A673 (cell line): Measurements from ENCODE around the gene DYTN.

Experiments
- EZH2 ChIP-seq: fragments of 200-600 bp; sonication (generic); IDR thresholded peaks from 2 replicates; pipeline ENCODE4 v1.6.1; 2017; ENCODE audit warnings: borderline replicate concordance, low read depth, mild to moderate bottlenecking, mixed read lengths, antibody characterized with exemption, low read length; ENCODE audit not compliant: poor library complexity, severe bottlenecking
- TF ChIP-seq, protein P1 (sequence below): fragments of 300-800, 200-600 bp; sonication (generic); conservative IDR thresholded peaks from 2 replicates; pipeline ENCODE4 v1.5.1; 2017; ENCODE audit warnings: low read depth, mild to moderate bottlenecking, antibody characterized with exemption, low read length, moderate library complexity, mixed read lengths

DNA sequence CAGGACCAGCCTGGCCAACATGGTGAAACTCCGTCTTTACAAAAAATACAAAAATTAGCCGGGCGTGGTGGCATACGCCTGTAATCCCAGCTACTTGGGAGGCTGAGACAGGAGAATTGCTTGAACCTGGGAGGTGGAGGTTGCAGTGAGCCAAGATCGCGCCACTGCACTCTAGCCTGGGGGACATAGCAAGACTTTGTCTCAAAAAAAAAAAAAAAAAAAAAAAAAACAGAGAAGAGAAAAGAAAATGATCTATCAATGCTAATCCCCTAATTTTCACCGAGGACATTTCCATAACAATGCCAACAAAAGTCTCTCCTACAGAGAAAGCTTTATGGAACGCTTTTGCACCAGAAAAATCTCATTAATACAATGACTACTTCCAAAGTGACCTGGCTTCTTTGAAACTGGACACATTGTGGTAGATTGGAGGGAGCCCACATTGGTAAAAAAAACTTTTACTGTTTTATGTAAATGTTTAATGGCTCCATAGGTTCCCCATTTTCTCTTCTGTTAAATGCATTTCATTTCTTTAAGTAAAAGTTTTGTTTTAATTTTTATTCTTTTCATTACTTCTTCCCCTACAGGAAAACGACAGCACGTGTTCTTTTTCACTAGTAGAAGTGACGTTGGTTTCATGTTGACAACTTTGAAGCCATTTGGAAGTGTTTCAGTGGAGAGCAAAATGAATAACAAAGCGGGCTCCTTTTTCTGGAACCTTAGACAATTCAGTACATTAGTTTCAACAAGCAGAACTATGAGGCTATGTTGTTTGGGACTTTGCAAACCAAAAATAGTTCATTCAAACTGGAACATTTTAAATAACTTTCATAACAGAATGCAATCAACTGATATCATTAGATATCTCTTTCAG, 48.1 kb upstream of the DYTN start:
- TF ChIP-seq, protein P1, sequence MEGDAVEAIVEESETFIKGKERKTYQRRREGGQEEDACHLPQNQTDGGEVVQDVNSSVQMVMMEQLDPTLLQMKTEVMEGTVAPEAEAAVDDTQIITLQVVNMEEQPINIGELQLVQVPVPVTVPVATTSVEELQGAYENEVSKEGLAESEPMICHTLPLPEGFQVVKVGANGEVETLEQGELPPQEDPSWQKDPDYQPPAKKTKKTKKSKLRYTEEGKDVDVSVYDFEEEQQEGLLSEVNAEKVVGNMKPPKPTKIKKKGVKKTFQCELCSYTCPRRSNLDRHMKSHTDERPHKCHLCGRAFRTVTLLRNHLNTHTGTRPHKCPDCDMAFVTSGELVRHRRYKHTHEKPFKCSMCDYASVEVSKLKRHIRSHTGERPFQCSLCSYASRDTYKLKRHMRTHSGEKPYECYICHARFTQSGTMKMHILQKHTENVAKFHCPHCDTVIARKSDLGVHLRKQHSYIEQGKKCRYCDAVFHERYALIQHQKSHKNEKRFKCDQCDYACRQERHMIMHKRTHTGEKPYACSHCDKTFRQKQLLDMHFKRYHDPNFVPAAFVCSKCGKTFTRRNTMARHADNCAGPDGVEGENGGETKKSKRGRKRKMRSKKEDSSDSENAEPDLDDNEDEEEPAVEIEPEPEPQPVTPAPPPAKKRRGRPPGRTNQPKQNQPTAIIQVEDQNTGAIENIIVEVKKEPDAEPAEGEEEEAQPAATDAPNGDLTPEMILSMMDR, result no peak
- no peak for TF ChIP-seq EZH2
